ENCODE results near the gene TFDP1. TPM values are rescaled to one million over a fixed set of nuclear protein-coding genes. Genes with fewer than 3 reads are reported as not detected.
"Not testable (repeated sequence)": the region's sequence is repeated elsewhere in the genome, so short reads cannot be mapped to it uniquely, and the experiment has no call there.

The TFDP1 gene
- total RNA-seq, 6 donors from 2014 or later = 23.2 to 45.2 (median 37.9) TPM

GRCh38 chr13:113624235-113624587 lies 39.7 kb downstream of the TFDP1 start:
- H3K9me3 ChIP-seq = no peaks in the 10 kb centered on the region
- no peak overlapping the region for H3K27ac ChIP-seq
- H3K4me1 ChIP-seq = no peaks in the 10 kb centered on the region
- no peak overlapping the region for H3K4me3 ChIP-seq
- 90 to 92% methylated on average over 4 to 9 of the region's 9 CpGs for WGBS, 2 donors
- no peak for ATAC-seq (ENCODE audit: low FRiP score in 2 of 2)
- H3K27me3 ChIP-seq = no peaks in the 10 kb centered on the region
- H3K36me3 ChIP-seq = peaks cover 0 to 19% (median 6%) of the 10 kb centered on the region in 4 donors
- TF ChIP-seq CTCF (IDR thresholded peaks at IDR 0.05) = no peak
- TF ChIP-seq POLR2AphosphoS5 (IDR thresholded peaks at IDR 0.05) = no peak
- TF ChIP-seq EP300 (IDR thresholded peaks at IDR 0.05) = no peak
- TF ChIP-seq POLR2A (IDR thresholded peaks at IDR 0.05) = no peak
- no peak for DNase-seq

- not testable (repeated sequence) for H3K4me3 ChIP-seq; H3K27ac ChIP-seq; DNase-seq; H3K9me3 ChIP-seq; ATAC-seq (ENCODE audit: low FRiP score in 2 of 2); H3K4me1 ChIP-seq; H3K27me3 ChIP-seq
- peaks cover 0 to 19% (median 7%) of the 10 kb centered on the region in 4 donors for H3K36me3 ChIP-seq
- WGBS, 2 donors = 90 to 93% methylated on average over 14 of the region's 14 CpGs
Measured at GRCh38 chr13:113624640-113625304, 40.2 kb downstream of the TFDP1 start.

GRCh38 chr13:113625965-113626721 lies 41.6 kb downstream of the TFDP1 start:
- no peak for DNase-seq
- TF ChIP-seq POLR2A (IDR thresholded peaks at IDR 0.05) (no peak), POLR2AphosphoS5 (IDR thresholded peaks at IDR 0.05) (no peak), CTCF (IDR thresholded peaks at IDR 0.05) (no peak), EP300 (IDR thresholded peaks at IDR 0.05) (no peak)
- 82 to 83% methylated on average over 24 of the region's 24 CpGs for WGBS, 2 donors

GRCh38 chr13:113627136-113627535 lies 42.6 kb downstream of the TFDP1 start:
- 90 to 93% methylated on average over 13 to 16 of the region's 16 CpGs for WGBS, 2 donors
- Histone ChIP-seq H3K27me3 (no peaks in the 10 kb centered on the region), H3K9me3 (no peaks in the 10 kb centered on the region), H3K4me1 (no peaks in the 10 kb centered on the region), H3K4me3 (no peak overlapping the region), H3K36me3 (peaks cover 0 to 32% (median 23%) of the 10 kb centered on the region in 4 donors), H3K27ac (no peak overlapping the region)
- ATAC-seq (ENCODE audit: low FRiP score in 2 of 2) (no peak), DNase-seq (peak in 1 of 2 donors; percentile 57)
- TF ChIP-seq EP300 (IDR thresholded peaks at IDR 0.05) (no peak), POLR2A (IDR thresholded peaks at IDR 0.05) (no peak), POLR2AphosphoS5 (IDR thresholded peaks at IDR 0.05) (no peak), CTCF (IDR thresholded peaks at IDR 0.05) (no peak)

More at GRCh38 chr13:113625965-113626721, 41.6 kb downstream of the TFDP1 start:
- Histone ChIP-seq H3K27me3 (no peaks in the 10 kb centered on the region), H3K27ac (no peak overlapping the region), H3K4me1 (no peaks in the 10 kb centered on the region), H3K4me3 (no peak overlapping the region), H3K9me3 (no peaks in the 10 kb centered on the region), H3K36me3 (peaks cover 0 to 22% (median 15%) of the 10 kb centered on the region in 4 donors)
- no peak for ATAC-seq (ENCODE audit: low FRiP score in 2 of 2)

GRCh38 chr13:113628291-113629270 lies 44.0 kb downstream of the TFDP1 start:
- H3K4me3 ChIP-seq = no peak overlapping the region
- peaks cover 0 to 37% (median 33%) of the 10 kb centered on the region in 4 donors for H3K36me3 ChIP-seq
- H3K9me3 ChIP-seq = no peaks in the 10 kb centered on the region
- no peak for TF ChIP-seq CTCF (IDR thresholded peaks at IDR 0.05)
- no peak for TF ChIP-seq POLR2A (IDR thresholded peaks at IDR 0.05)
- no peak for TF ChIP-seq POLR2AphosphoS5 (IDR thresholded peaks at IDR 0.05)
- no peak for TF ChIP-seq EP300 (IDR thresholded peaks at IDR 0.05)
- H3K27me3 ChIP-seq = no peaks in the 10 kb centered on the region
- no peak overlapping the region for H3K27ac ChIP-seq
- H3K4me1 ChIP-seq = no peaks in the 10 kb centered on the region
- DNase-seq (peak in 1 of 2 donors; percentile 68), ATAC-seq (ENCODE audit: low FRiP score in 2 of 2) (no peak)
- WGBS, 2 donors = 86% methylated on average over 14 to 29 of the region's 30 CpGs
